Measurements from ENCODE around the gene PLA2G2F.

Gene PLA2G2F

GRCh38 chr1:20143734-20144565 lies 4.8 kb downstream of the PLA2G2F start:
- DNase-seq: no peak

- DNase-seq: no peak
Measured at GRCh38 chr1:20147846-20148570, 8.9 kb downstream of the PLA2G2F start.

GRCh38 chr1:20148571-20149500 lies 9.7 kb downstream of the PLA2G2F start:
- DNase-seq: no peak

DNA sequence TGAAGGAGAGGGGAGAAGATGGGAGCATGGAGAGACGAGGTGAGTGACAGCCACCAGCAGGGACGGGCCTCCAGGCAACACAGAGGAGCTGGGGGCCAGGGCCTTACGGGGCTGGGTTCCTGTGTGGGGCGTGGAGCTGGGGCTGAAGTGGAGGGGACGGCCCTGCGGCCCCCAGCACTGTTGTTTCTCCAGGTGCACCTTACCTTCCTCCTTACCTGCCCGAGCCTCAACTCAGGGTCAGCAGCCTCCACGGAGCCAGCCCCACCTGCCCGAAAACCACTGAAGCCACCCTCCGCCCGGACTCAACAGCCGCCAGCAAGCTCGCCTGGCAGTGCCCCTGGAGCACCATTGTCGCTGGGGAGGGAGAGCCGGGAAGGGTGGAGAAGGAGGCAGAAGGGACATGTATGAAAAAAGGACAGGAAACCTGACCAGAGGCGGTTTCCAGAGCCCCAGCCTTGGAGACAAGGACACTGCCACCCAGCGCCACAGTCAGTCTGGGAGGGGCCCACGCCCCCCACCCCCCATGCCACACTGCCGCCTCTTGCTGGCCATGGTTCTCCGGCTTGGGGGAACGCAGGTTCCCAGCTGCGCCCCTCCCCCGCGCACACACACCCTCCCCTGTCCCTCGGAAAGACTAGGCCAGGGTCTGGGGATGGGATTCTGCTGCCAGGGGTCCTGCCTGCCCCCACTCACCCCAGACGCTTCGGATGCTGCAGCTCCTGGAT lies 10.6 kb downstream of the PLA2G2F start:
- DNase-seq: no peak

DNA sequence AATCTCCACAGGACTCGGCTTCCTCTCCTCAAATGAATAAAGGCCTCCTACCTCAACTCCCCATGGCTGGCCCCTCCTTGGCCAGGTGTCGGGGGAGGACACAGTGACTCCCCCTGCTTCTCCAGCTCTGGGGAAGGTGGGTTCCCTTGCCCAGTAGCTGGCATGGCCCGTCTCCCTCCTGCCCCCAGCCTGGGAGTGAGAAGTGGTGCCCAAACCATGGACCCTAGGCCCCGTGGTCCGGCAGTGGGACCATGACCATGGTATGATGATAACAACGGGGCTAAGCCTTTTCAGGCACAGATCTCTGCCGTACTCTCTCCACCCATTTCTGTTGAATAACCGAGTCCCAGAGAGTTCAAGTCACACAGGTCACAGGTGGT lies 11.2 kb downstream of the PLA2G2F start:
- DNase-seq: no peak

DNA sequence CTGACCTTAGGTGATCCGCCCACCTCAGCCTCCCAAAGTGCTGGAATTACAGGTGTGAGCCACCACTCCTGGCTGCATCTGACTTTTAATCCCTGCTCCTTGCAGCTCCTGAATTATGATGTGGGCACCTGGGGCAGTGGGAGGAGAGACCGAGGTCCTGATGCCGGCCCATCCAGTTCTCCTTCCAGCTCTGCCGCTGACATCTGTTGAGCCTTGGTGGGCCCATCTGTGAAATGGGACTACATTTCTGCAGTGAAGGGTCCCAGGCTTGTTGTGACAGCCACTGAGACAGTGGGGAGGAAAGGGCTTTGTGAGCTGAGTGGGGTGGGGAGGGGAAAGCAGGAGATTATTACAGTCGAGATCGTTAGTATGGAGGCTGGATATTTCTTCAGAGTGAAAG lies 11.8 kb downstream of the PLA2G2F start:
- DNase-seq: no peak

- DNase-seq: peak; percentile 80
Measured at GRCh38 chr1:20151906-20152598, 12.9 kb downstream of the PLA2G2F start.

GRCh38 chr1:20152599-20152930 lies 13.4 kb downstream of the PLA2G2F start:
- DNase-seq: no peak

- no peak for DNase-seq
Measured at GRCh38 chr1:20153000-20153418, 13.9 kb downstream of the PLA2G2F start.

DNA sequence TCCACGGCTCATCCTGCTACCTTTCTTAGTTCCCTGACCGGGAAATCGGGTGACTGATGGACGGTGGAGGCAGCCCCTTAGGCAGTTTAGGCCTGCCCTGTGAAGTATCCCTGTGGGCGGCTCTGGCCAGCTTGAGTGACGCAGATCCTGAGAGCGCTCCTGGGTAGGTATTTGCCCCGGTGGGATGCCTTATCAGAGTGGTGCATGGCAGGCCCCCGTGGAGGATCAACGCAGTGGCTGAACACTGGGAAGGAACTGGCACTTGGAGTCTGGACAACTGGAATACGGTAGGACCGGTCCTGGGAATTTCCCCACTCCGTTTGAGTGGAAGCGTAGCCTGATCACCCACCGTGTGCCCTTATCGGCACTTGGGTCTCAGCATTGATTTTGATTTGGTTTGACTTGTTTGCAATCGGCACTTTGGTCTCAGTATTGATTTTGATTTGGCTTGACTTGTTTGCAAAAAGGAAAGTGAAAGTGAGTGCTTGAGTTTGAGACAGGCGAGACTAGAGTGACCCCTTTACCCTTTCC lies 15.2 kb downstream of the PLA2G2F start:
- no peak for DNase-seq

GRCh38 chr1:20158358-20159070 lies 19.4 kb downstream of the PLA2G2F start:
- DNase-seq: peak; percentile 30

GRCh38 chr1:20160034-20160433 lies 20.9 kb downstream of the PLA2G2F start:
- no peak for DNase-seq

GRCh38 chr1:20164694-20165202 lies 25.6 kb downstream of the PLA2G2F start:
- no peak for DNase-seq

DNA sequence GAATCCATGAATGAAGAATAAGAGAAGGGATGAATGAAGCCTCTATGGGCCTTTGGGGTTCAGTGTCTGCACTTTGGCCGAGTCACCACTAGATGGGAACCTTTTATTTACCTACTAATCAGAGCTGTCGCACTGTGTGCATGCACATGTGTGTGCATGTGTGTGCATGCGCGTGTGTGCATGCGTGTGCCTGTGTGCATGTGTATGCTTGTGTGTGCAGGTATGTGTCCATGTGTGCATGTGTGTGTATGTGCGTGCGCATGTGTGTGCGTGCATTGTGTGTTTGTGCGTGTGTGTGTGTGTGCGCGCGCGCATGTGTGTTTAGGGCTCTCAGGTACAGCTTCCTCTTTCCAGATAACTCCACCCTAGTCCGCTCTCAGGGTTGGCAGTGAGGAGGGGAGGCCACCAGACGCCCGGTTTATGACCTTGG lies 26.4 kb downstream of the PLA2G2F start:
- no peak for DNase-seq

GRCh38 chr1:20166051-20166450 lies 26.9 kb downstream of the PLA2G2F start:
- no peak for DNase-seq

- DNase-seq: no peak
Measured at GRCh38 chr1:20167126-20167525, 28.0 kb downstream of the PLA2G2F start.

GRCh38 chr1:20168564-20169491 lies 29.7 kb downstream of the PLA2G2F start:
- DNase-seq: no peak

DNA sequence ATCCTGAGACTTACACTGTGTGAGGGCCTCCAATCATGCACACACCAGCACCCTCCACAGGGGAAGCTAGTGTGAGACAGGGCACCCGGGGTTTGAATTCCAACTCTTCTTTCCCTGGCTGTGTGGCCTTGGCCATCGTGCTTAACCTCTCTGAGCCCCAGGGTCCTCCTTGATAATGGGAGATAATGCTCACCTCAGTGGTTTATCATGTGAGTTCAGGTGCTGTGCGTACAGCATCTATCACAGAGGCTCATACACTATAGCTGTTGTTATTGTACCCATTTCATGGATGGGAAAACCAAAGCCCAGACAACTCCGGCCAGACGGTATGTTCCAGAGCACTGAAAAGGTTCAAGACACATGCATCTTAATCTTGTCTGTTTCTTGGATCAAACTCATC lies 30.8 kb downstream of the PLA2G2F start:
- DNase-seq: no peak

- no peak for DNase-seq
Measured at GRCh38 chr1:20172033-20172590, 33.0 kb downstream of the PLA2G2F start.

All from activated naive CD4-positive, alpha-beta T cell treated with Interleukin-2 at 50 U/mL for 16 hours (primary cell).